ENCODE results near the gene LDLRAD1. TPM values are rescaled to one million over a fixed set of nuclear protein-coding genes. Genes with fewer than 3 reads are reported as not detected.
"Not testable (repeated sequence)": the region's sequence is repeated elsewhere in the genome, so short reads cannot be mapped to it uniquely, and the experiment has no call there.

LDLRAD1 gene
- total RNA-seq, 4 donors from 2014 or later, result not detected

DNA sequence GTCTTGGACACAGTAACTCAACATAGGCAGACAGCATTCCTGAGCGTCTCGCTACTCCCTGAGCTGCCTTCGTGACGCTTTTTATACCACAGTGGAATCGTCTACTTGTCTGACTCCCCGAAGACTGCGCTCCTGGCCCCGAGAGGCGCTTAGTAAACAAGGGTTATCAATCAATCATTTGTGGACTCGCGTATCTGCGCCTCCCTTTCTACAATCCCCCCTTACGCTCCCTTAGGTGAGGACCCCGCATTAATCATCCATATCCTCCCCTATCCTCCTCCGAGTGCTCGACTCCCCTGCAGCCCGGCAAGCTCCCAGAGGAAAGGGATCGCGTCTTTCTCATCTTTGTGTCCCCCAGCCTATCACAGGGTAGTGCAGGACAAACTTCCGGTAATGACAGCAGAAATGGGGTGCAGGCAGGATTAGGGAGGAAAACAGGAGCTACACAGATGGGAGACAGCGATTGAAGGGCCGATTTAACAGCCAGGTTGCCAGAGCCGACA, 34.5 kb upstream of the LDLRAD1 start:
- peak overlapping the region; percentile 83 for H3K4me3 ChIP-seq (ENCODE audit: low read depth, poor library complexity, severe bottlenecking)
- intact Hi-C loops (cut with DNase I; ENCODE audit: low total_unique reads), result no loop called here
- 0 to 1% methylated on average over 23 of the region's 23 CpGs for WGBS, 2 donors
- TF ChIP-seq, protein P1, sequence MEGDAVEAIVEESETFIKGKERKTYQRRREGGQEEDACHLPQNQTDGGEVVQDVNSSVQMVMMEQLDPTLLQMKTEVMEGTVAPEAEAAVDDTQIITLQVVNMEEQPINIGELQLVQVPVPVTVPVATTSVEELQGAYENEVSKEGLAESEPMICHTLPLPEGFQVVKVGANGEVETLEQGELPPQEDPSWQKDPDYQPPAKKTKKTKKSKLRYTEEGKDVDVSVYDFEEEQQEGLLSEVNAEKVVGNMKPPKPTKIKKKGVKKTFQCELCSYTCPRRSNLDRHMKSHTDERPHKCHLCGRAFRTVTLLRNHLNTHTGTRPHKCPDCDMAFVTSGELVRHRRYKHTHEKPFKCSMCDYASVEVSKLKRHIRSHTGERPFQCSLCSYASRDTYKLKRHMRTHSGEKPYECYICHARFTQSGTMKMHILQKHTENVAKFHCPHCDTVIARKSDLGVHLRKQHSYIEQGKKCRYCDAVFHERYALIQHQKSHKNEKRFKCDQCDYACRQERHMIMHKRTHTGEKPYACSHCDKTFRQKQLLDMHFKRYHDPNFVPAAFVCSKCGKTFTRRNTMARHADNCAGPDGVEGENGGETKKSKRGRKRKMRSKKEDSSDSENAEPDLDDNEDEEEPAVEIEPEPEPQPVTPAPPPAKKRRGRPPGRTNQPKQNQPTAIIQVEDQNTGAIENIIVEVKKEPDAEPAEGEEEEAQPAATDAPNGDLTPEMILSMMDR (IDR thresholded peaks at IDR 0.05), result no peak
- no peak for TF ChIP-seq POLR2A (IDR thresholded peaks at IDR 0.05)
- peak in 1 of 2 donors; percentile 45 for DNase-seq (ENCODE audit: low spot score in 2 of 2)

DNA sequence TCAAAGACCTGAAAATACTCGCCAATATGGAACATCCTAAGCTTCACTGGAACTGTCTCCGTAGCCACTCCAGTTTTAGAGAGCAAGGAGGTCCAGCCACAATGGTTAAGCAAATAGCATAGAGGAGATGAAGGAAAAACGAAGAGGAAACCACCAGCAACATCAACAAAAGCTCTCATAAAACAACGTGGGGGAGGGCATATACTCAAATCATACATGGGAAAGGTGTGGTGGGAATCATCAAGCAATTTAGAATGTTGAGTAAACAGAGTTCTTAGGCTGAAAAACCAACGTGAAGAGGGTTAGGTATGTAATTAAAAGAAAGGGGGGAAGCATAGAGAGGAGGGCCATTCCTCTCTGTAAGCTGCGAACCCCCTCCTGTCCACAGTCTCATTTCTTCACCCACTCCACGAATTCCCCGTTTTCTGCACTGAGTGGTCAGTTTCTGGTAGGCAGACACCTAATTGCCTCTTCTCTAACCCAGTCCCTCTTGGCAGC, 34.0 kb upstream of the LDLRAD1 start:
- intact Hi-C loops (cut with DNase I; ENCODE audit: low total_unique reads), result no loop called here
- TF ChIP-seq POLR2A (IDR thresholded peaks at IDR 0.05), result no peak
- TF ChIP-seq, protein P1 (IDR thresholded peaks at IDR 0.05), result no peak
- H3K4me3 ChIP-seq (ENCODE audit: low read depth, poor library complexity, severe bottlenecking), result peak overlapping the region; percentile 83
- DNase-seq (ENCODE audit: low spot score in 2 of 2), result no peak
- WGBS, 2 donors, result 3 to 4% methylated on average over 8 of the region's 8 CpGs

DNA sequence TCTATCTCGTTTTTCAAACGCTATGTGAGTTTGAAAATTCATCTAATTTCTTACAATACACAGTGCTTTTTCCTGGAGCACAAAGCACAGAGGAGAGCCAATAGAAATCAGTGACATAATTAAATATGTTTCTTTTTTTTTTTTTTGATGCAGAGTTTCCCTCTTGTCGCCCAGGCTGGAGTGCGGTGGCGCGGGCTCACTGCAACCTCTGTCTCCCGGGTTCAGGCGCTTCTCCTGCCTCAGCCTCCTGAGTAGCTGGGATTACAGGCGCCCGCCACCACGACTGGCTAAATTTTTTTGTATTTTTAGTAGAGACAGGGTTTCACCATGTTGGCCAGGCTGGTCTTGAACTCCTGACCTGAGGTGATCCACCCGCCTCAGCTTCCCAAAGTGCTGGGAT, 32.4 kb upstream of the LDLRAD1 start:
- DNase-seq (ENCODE audit: low spot score in 2 of 2); H3K4me3 ChIP-seq (ENCODE audit: low read depth, poor library complexity, severe bottlenecking); intact Hi-C loops (cut with DNase I; ENCODE audit: low total_unique reads): not testable (repeated sequence)
- WGBS, 2 donors, result 97% methylated on average over 12 of the region's 12 CpGs

DNA sequence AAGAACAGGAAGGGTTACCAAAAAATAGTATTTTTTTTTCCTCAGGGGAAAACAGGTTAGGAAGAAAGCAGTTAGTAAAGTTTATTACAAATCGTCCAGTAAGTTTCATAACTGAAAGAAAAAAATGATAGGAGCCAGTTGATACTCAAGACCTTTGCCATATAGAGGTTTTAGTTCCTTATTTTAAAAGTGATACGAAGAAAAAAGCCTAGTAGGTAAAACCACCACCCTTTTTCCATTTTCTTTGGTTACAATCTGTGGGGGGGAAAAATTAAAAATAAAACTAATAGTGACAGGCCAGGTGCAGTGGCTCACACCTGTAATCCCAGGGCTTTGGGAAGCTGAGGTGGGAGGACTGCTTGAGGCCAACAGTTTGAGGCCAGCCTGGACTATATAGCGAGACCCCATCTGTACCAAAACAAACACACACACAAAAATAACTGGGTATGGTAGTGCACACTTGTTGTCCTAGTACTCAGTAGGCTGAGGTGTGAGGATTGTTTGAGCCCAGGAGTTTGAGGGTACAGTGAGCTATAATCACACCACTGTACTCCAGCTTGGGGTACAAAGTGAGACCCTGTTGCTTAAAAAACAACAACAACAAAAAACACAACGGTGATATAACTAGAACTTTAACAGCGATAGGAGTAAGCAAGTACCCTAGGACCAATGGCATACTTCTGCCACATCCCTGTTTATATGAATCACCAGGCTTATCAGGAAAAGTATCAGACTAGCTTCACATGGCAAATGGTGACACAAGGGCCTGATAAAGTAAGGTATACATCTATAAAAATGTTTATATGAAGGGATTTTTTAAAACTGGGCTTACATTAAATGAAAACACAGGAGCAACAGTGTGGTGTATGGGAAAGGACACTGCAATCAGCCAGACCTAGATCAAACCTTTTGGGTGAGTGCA, 29.7 kb upstream of the LDLRAD1 start:
- WGBS, 2 donors, result 70 to 71% methylated on average over 5 of the region's 5 CpGs
- no peak for DNase-seq (ENCODE audit: low spot score in 2 of 2)
- TF ChIP-seq POLR2A (IDR thresholded peaks at IDR 0.05), result no peak
- TF ChIP-seq, protein P1 (IDR thresholded peaks at IDR 0.05), result no peak
- no peak overlapping the region for H3K4me3 ChIP-seq (ENCODE audit: low read depth, poor library complexity, severe bottlenecking)
- intact Hi-C loops (cut with DNase I; ENCODE audit: low total_unique reads), result no loop called here

DNA sequence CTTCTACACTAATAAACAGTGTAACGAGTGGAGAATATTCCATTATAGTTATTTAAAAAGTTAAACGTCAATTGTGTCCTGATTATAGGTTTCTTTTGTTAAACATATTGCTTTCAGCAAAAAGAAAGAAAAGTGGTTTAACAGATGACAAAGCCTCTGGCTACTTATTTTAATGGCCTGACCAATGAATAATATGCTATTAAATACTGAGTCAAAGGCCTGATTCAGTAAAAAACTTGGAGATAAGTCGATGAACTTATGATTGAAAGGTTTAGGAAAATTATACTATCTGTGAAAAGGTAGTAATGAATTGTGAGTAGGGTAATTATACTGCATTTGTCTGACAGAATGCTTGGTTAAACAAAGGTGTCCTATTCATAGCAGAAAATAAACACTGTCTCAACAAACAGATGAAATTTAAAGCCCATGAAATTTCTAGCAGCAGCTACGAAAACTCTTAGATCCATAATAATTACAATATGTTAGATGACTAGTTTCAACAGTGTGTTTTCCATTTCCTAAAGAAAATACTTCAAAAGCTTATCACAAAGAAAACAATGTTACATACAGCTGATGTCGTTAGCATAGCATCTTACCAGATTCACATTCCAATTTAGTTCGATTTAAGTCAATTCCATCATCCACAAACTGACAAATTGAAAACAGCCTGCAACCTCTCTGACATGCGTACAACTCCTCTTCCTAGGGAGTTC, 28.8 kb upstream of the LDLRAD1 start:
- DNase-seq (ENCODE audit: low spot score in 2 of 2), result no peak
- WGBS, 2 donors, result 66 to 76% methylated on average over 7 of the region's 7 CpGs
- intact Hi-C loops (cut with DNase I; ENCODE audit: low total_unique reads), result no loop called here
- no peak for TF ChIP-seq POLR2A (IDR thresholded peaks at IDR 0.05)
- TF ChIP-seq, protein P1 (IDR thresholded peaks at IDR 0.05), result no peak
- no peak overlapping the region for H3K4me3 ChIP-seq (ENCODE audit: low read depth, poor library complexity, severe bottlenecking)

DNA sequence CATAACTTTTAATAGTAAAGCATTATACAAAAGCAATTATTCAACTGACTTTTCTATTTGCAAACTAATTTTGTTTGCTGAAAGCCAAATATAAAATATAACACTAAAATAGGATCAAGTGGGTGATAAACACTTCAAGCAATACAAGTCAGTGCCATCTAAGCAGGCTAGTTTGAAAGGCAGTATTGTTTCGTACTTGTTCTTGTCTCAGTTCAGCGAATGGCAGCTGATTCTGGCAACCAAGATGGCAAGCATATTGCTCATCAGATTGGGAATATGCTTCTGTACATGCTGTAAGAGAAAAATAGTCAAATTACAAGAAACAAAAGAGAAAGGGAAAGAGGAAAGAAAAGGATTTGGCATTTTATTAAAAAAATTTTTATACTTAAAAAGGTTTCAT, 27.5 kb upstream of the LDLRAD1 start:
- H3K4me3 ChIP-seq (ENCODE audit: low read depth, poor library complexity, severe bottlenecking), result no peak overlapping the region
- DNase-seq (ENCODE audit: low spot score in 2 of 2), result no peak
- intact Hi-C loops (cut with DNase I; ENCODE audit: low total_unique reads), result no loop called here
- TF ChIP-seq, protein P1 (IDR thresholded peaks at IDR 0.05), result no peak
- no peak for TF ChIP-seq POLR2A (IDR thresholded peaks at IDR 0.05)
- 90 to 97% methylated on average over 2 of the region's 2 CpGs for WGBS, 2 donors
